HEK293T (cell line): ENCODE results near the gene SPP1.

ENCODE experiments used
- CTCF ChIA-PET: fragments of 350-600 bp; formaldehyde crosslinking; extraction: SDS; loops from one replicate; lab custom pipeline; 2021; ENCODE audit warnings: antibody characterized with exemption, inconsistent platforms; lab: Yijun Ruan, JAX
- POLR2A ChIA-PET: fragments of 350-600 bp; formaldehyde crosslinking; extraction: SDS; loops from one replicate; lab custom pipeline; 2020; ENCODE audit warnings: antibody characterized with exemption, inconsistent platforms; lab: Yijun Ruan, JAX
- DNase-seq: peaks from one replicate; pipeline ENCODE4 v3.0.0; 2012; ENCODE audit warnings: mixed read lengths; ENCODE audit errors: extremely low spot score
- ARNT ChIP-seq: fragments of 450-650 bp; IDR thresholded peaks from 2 replicates; pipeline ENCODE4 v1.6.1; 2017; ENCODE audit warnings: mild to moderate bottlenecking
- BHLHE40 ChIP-seq: fragments of 450-650 bp; IDR thresholded peaks from 2 replicates; pipeline ENCODE4 v1.6.1; 2016; ENCODE audit warnings: mild to moderate bottlenecking, moderate library complexity, borderline replicate concordance
- CTBP1 ChIP-seq: fragments of 450-650 bp; IDR thresholded peaks from 2 replicates; pipeline ENCODE4 v1.6.1; 2016; ENCODE audit warnings: borderline replicate concordance
- ELF4 ChIP-seq: fragments of 450-650 bp; IDR thresholded peaks from 2 replicates; pipeline ENCODE4 v1.6.1; 2017; ENCODE audit warnings: antibody characterized with exemption
- FOXA1 ChIP-seq: fragments of 450-650 bp; IDR thresholded peaks from 2 replicates; pipeline ENCODE4 v1.6.1; 2016; ENCODE audit warnings: mild to moderate bottlenecking
- FOXK2 ChIP-seq: fragments of 450-650 bp; IDR thresholded peaks from 2 replicates; pipeline ENCODE4 v1.6.1; 2016; ENCODE audit warnings: mild to moderate bottlenecking
- FOXM1 ChIP-seq: fragments of 450-650 bp; IDR thresholded peaks from 2 replicates; pipeline ENCODE4 v1.6.1; 2017; ENCODE audit warnings: mild to moderate bottlenecking, borderline replicate concordance
- HDGF ChIP-seq: fragments of 450-650 bp; IDR thresholded peaks from 2 replicates; pipeline ENCODE4 v1.6.1; 2017; ENCODE audit warnings: antibody characterized with exemption, borderline replicate concordance
- L3MBTL2 ChIP-seq: fragments of 450-650 bp; conservative IDR thresholded peaks from 2 replicates; pipeline ENCODE4 v1.6.1; 2016; ENCODE audit warnings: mild to moderate bottlenecking
- LEF1 ChIP-seq: fragments of 450-650 bp; IDR thresholded peaks from 2 replicates; pipeline ENCODE4 v1.6.1; 2017; ENCODE audit warnings: mild to moderate bottlenecking, borderline replicate concordance
- NFRKB ChIP-seq: fragments of 450-650 bp; IDR thresholded peaks from 2 replicates; pipeline ENCODE4 v1.6.1; 2016; ENCODE audit warnings: mild to moderate bottlenecking, moderate library complexity
- SP1 ChIP-seq: fragments of 450-650 bp; IDR thresholded peaks from 2 replicates; pipeline ENCODE4 v1.6.1; 2017
- SUZ12 ChIP-seq: fragments of 450-650 bp; IDR thresholded peaks from 2 replicates; pipeline ENCODE4 v1.6.1; 2016; ENCODE audit warnings: mild to moderate bottlenecking
- TARDBP ChIP-seq: fragments of 450-650 bp; IDR thresholded peaks from 2 replicates; pipeline ENCODE4 v1.6.1; 2016
- ZNF384 ChIP-seq: fragments of 450-650 bp; IDR thresholded peaks from 2 replicates; pipeline ENCODE4 v1.6.1; 2016
- TF ChIP-seq, protein P1 (sequence below): fragments of 450-650 bp; IDR thresholded peaks from 2 replicates; pipeline ENCODE4 v1.6.1; 2016

Gene SPP1

DNA sequence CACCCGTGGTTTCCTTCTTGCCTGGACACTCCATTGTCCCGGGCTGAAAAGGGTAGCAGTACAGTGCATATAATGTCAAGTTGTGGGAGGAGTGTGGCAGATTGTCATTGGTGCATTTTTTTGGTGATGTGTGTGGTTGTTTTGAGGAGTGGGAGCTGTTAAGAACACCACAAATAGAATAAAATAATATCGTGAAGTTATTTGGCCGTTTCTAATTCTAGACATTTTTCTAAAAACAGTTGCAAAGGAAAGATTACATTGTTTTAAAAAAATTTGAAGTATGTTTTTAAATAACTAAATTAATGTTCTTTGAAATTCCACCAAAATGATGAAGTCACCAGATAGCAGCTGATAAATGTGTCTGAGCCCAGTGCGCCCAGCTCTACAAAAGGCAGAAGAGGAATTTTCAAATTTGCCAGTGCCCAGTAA is 33.2 kb downstream of the SPP1 start:
- TF ChIP-seq FOXK2 (no peak), ELF4 (no peak)
- ChIA-PET POLR2A (interaction anchor here (0.7 kb wide), 1 partner anchor 112 kb away, joined by 3 read pairs; no protein-coding TSS in a partner anchor), CTCF (no interaction called here)
- no peak for DNase-seq

DNA sequence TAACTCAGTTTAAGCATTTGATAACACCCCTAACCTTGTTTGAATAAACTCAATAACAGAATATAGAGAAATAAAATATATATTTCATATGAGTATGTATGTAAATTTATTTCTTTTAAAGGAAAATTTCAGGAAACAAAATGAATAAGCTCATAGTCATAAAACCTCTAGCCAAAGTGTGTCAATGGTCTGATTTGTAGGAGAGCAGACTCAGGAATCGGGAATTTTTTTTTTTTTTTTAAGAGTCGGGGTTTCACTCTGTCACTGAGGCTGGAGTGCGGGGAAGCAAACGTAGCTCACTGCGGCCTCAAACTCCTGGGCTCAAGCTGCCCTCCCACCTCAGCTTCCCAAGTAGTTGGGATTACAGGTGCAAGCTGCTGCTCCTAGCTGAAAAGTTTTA is 34.4 kb downstream of the SPP1 start:
- 0 out of 2 replicates have a peak, but pooled peaks have one; percentile 24 for TF ChIP-seq ZNF384
- TF ChIP-seq FOXM1: no peak
- TF ChIP-seq TARDBP: no peak
- POLR2A ChIA-PET: no interaction called here
- no peak for DNase-seq
- CTCF ChIA-PET: interaction anchor here (1.3 kb wide), 1 partner anchor 9 kb away, joined by 5 read pairs; no protein-coding TSS in a partner anchor

DNA sequence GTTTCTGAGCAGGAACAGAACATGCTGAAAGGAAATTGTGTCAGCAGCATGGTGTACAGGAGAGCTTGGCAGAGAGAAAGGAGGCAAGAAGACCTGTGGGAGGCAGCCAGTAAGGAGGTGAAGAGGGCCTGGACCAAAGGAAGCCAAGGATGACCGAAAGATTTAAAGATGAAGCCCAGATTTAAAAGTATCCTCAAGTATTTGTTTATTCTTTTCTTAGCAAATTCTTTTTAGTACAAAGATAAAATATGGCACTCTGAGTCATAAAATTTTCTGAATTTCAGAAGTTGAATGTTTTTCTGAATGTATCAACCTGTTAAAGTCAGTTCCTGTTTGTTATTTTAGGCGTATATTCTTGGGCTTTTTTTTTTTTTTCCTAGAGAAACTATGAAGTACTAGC is 35.5 kb downstream of the SPP1 start:
- DNase-seq: no peak
- TF ChIP-seq FOXM1 (no peak), HDGF (no peak), ZNF384 (no peak), SUZ12 (no peak), L3MBTL2 (no peak), BHLHE40 (no peak), TARDBP (no peak), CTBP1 (no peak), FOXK2 (no peak), ARNT (no peak), SP1 (no peak), NFRKB (no peak), LEF1 (no peak), FOXA1 (no peak), ELF4 (no peak)
- TF ChIP-seq, protein P1, sequence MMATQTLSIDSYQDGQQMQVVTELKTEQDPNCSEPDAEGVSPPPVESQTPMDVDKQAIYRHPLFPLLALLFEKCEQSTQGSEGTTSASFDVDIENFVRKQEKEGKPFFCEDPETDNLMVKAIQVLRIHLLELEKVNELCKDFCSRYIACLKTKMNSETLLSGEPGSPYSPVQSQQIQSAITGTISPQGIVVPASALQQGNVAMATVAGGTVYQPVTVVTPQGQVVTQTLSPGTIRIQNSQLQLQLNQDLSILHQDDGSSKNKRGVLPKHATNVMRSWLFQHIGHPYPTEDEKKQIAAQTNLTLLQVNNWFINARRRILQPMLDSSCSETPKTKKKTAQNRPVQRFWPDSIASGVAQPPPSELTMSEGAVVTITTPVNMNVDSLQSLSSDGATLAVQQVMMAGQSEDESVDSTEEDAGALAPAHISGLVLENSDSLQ: no peak
- ChIA-PET CTCF (no interaction called here), POLR2A (no interaction called here)

DNA sequence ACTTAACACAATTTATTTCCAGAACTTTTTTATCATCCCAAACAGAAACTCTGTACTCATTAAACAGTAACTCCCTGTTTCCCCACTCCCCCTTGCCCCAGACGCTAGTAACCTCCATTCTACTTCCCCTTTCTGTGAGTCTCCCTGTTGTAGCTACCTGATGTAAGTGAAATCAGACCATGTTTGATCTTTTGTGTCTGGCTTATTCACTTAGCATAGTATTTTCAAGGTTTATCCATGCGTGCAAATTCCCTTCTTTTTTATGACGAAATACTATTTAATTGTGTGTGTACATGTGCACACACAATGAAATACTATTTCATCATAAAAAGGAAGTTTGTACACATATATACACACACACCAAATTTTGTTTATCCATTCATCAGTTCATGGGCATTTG is 37.1 kb downstream of the SPP1 start:
- no peak for TF ChIP-seq FOXA1
- TF ChIP-seq NFRKB: no peak
- no peak for TF ChIP-seq SUZ12
- TF ChIP-seq HDGF: no peak
- no peak for TF ChIP-seq ARNT
- TF ChIP-seq, protein P1: no peak
- no peak for TF ChIP-seq TARDBP
- no peak for TF ChIP-seq CTBP1
- TF ChIP-seq FOXK2: no peak
- TF ChIP-seq BHLHE40: no peak
- TF ChIP-seq ZNF384: no peak
- TF ChIP-seq SP1: no peak
- no peak for TF ChIP-seq ELF4
- TF ChIP-seq LEF1: no peak
- TF ChIP-seq FOXM1: no peak
- ChIA-PET CTCF (no interaction called here), POLR2A (no interaction called here)
- no peak for DNase-seq

DNA sequence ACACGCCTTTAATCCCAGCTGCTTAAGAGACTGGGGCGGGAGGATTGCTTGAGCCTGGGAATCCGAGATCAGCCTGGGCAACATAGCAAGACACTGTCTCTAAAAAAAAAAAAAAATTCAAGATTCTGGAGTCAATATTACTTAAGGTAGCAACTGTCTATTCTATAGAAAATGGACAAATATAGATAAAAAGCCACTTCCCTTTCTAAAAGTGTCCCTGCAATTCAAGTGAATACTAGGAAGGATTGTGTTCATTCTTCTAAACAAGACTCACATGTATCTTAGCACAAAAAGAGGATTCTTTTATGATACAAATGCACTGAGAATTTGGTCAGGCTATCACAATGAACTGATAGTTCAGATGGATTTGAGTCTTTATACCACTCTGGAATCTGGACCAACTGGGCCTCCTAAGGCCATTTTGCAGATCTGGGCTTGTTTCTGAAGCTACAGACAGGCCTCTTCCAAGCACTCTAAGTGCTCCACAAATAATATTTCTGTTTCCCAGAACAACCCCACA is 38.9 kb downstream of the SPP1 start:
- DNase-seq: no peak
- no peak for TF ChIP-seq FOXM1
- TF ChIP-seq SP1: no peak
- TF ChIP-seq ARNT: no peak
- TF ChIP-seq CTBP1: no peak
- no peak for TF ChIP-seq BHLHE40
- TF ChIP-seq, protein P1: no peak
- TF ChIP-seq ELF4: no peak
- TF ChIP-seq SUZ12: no peak
- TF ChIP-seq ZNF384: no peak
- TF ChIP-seq FOXK2: no peak
- TF ChIP-seq HDGF: no peak
- no peak for TF ChIP-seq L3MBTL2
- no peak for TF ChIP-seq TARDBP
- TF ChIP-seq NFRKB: no peak
- no peak for TF ChIP-seq LEF1
- TF ChIP-seq FOXA1: no peak
- ChIA-PET POLR2A (no interaction called here), CTCF (no interaction called here)

DNA sequence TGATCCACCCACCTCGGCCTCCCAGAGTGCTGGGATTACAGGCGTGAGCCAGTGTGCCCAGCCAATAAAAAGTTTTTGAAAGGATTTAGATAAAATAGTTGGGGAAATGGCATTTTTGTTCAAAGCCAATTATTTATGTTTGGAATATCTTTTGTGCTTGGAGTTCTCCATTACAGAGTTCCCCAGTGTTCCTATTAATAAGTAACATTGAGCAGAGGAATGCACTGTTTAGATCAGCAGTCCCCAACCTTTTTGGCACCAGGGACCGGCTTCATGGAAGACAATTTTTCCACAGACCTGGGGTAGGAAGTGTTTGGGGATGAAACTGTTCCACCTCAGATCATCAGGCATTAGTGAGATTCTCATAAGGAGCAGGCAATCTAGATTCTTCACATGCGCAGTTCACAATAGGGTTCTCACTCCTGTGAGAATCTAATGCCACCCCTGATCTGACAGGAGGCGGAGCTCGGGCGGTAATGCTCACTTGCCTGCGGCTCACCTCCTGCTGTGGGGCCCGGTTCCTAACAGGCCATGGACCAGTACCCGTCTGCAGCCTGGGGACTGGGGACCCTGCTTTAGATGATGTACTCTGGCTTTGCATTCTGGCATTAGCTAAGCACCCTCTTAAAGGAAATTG is 40.3 kb downstream of the SPP1 start:
- no peak for DNase-seq
- ChIA-PET CTCF (no interaction called here), POLR2A (no interaction called here)
- TF ChIP-seq CTBP1 (no peak), FOXK2 (no peak), SUZ12 (no peak), BHLHE40 (no peak), TARDBP (no peak), HDGF (no peak), LEF1 (no peak), FOXA1 (no peak), L3MBTL2 (no peak), ARNT (no peak), ZNF384 (no peak), NFRKB (no peak), FOXM1 (no peak), ELF4 (no peak), SP1 (no peak)
- TF ChIP-seq, protein P1: no peak
